Activated CD4-positive, alpha-beta T cell treated with anti-CD3 and anti-CD28 coated beads, Interleukin-2, Interleukin-4, amounts not matched to agents 100 ng/mL and 50 ng/mL, durations not matched to agents 16 hours and 8 hours (primary cell): ENCODE measurements around the gene CEP120.
A peak's percentile ranks its signal among the peaks of the same experiment; 100 is the strongest.
"Not testable (repeated sequence)": the region's sequence is repeated elsewhere in the genome, so short reads cannot be mapped to it uniquely, and the experiment has no call there.

ENCODE experiments used
- DNase-seq: peaks from one replicate; pipeline ENCODE4 v3.0.0-alpha.2; 2020; ENCODE audit warnings: low spot score

The CEP120 gene

DNA sequence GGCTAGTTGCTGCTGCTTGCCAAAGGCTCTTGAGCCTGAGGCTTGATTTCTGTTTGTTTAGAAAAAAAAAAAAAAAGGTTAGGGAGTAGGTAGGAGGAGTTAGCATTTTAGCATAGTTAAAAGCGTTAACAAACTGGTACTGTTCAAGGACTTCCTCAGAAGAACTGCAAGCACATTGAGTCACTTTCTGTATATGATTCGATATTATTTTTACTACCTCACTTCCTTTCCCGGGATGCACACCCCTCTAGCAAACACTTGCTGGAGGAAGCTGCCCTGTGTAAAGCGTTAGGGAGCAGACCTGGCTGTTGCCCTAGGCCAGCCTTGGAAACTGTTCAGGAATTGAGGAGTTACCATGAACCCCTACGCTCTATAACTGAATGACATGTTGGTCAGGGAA lies 15.7 kb upstream of the CEP120 start:
- peak; percentile 51 for DNase-seq

DNA sequence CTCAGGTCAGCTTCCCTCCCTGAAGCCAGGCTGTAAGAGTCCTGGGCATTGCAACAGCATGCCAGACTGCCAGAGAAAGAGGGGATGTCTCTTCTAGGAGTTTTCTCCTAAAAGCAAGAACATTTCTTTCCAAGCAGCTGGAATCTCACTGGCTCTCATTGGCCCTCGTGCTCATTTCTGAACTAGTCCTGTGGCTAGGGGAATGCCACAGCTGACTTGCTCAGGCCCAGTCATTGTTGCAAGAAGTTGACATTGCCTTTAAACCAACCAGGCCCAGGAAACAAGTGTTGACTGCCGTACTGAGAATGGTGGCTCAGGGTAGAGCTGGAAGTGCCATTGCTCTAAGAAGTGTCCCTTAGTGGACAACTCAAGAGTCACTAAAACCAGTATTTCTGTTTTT lies 15.0 kb upstream of the CEP120 start:
- peak; percentile 44 for DNase-seq

DNA sequence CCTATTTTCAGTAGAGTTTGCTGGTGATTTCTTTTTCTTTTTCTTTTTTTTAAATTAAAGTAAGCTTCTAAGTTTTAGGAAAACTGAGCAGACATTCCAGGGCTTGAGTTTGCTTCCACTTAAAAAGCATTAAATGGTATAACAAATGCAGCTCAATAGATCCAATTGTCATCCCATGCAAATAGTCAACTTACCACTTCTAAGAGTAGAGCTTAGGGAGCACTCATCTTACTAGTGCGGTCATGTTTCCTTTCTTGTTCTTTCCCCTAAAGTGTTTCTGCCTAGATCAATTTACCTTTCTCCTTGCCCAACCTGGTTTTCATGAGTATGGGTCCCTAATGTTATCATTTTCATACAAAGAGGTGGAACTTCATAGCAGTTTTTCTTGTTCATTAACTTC lies 13.0 kb upstream of the CEP120 start:
- no peak for DNase-seq

DNA sequence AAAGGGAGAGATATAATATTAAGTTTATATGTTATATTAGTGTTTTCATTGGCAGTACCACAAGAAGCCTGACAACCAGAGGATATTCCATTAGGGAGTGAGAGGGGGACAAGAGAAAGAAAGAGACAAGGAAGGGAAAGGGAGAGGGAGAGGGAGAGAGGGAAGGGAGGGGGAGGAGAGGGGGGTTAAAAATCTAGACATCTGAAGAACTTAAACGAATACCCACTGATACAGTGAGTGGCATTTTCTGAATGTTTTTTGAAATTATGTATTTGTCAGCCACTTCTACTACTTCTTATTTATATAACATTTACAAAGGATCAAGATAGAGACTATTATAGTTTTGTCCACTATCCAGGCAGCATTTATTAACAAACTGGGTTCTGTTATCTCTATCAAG lies 11.6 kb upstream of the CEP120 start:
- DNase-seq, result no peak

DNA sequence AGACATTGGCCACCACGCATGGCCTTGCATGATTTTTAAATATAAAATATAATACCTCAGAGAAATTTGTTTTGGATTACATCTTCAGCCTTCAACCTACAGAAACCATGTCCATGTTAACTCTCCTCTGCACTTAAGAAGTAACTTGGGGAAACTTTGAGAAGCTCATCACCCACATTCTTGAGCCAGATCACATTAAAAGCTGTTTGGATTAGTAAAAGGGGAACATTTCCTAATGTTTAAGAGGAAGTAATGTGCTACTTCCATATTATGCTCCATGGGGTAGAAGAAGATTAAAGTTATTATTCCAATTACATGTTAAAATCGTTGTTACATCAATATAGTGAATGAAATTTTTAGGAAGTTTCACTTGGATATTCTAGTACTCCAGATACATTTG lies 10.4 kb upstream of the CEP120 start:
- no peak for DNase-seq

DNA sequence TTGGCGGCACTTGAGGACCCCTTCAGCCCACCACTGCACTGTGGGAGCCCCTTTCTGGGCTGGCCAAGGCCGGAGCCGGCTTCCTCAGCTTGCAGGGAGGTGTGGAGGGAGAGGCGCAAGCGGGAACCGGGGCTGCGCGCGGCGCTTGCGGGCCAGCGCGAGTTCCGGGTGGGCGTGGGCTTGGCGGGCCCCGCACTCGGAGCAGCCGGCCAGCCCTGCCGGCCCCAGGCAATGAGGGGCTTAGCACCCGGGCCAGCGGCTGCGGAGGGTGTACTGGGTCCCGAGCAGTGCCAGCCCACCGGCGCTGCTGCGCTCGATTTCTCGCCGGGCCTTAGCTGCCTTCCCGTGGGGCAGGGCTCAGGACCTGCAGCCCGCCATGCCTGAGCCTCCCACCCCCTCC lies 7.2 kb upstream of the CEP120 start:
- not testable (repeated sequence) for DNase-seq

DNA sequence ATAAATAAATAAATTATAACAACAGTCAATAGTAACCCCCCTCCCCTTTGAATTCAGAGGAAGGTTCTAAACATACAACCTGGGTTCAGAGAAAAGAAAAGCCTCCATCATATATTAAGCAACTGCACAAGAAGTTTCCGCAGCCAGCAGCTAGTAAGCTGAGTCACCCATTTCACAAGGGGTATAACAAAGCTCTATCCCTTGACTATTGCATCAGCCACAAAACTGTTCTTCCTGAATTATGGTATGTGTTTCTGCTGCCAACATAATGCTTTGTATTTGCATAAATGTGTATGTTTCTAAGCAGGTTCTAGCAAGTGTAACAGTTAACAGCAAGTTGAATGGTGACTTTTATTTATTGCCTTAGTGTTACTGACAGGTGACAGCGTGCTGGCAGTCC lies 6.8 kb upstream of the CEP120 start:
- DNase-seq, result peak; percentile 36

DNA sequence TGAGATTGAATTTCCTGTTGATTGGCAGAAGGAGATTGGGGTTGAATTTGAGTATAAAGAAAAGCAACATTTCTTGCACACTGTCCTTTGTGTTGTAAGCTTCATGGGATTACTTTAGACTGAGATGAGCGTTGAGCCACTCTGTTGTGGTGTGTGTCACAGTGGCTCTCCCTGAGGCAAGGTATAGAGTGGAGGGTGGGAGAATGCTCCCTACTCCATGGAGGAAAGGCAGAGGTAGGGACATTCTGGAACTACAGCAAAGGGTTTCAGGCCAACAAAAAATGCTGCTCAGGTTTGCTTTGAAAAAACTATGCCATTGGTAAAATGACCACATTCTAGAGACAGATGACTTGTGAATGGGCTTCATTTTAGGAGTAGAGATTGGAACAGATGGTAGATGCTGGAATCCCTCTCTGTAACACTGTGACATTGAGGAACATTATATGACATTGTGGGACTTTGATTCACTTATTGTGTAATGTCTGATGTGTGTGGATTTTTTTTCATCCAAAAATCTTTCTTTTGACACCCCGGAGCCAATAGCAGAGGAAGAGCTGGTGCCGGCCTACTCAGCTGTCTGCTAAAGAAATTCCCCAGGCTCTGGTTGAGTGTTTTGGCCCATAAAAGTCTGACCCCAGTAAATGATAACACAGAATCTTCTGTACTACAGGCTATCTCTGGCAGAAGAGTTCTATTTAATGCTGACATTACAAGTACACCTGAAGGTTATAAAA lies 6.2 kb upstream of the CEP120 start:
- no peak for DNase-seq

DNA sequence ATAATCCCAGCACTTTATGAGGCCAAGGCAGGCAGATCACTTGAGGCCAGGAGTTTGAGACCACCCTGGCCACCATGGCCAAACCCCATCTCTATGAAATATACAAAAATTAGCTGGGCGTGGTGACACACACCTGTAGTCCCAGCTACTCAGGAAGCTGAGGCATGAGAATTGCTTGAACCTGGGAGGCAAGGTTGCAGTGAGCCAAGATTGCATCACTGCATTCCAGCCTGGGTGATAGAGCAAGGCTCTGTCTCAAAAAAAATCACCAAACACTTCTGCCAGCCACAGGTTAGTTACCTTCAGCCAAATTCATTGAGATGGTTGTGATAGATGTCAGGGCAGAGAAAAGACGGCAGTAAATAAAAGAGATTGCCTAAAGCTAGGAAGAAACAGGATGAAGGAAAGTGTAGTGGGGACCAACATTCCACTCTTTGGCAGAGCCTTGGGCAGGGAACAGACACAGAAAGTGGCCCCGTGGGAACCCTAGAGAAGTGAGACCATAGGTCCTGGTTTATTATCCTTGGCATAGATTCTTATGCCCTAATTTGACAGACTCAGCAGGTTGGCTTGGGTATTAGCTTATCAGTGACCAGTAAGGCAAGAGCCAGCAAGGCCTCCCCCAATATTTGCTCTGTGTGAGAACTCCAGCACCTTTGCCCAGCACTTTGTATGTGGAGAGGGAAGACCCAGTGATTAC lies 5.5 kb upstream of the CEP120 start:
- DNase-seq, result no peak

DNA sequence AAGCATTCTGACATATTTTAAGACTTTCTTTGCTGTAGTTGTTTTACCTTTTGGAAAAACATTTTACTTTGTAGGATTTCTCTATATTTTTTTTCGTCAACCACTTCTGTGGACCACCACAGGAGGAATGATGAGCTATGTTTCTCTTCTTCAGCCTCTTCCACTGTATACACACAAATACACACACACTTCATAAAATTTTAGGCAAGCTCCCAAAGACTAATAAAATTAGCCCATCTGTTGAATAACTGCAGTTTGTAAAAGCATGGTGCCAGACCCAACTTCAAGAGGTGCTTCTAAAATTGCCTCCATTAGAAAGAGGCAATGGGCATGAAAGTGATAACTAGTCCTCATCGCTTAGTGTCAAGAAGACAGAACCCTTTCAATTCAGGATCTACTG lies 4.1 kb upstream of the CEP120 start:
- DNase-seq, result no peak

DNA sequence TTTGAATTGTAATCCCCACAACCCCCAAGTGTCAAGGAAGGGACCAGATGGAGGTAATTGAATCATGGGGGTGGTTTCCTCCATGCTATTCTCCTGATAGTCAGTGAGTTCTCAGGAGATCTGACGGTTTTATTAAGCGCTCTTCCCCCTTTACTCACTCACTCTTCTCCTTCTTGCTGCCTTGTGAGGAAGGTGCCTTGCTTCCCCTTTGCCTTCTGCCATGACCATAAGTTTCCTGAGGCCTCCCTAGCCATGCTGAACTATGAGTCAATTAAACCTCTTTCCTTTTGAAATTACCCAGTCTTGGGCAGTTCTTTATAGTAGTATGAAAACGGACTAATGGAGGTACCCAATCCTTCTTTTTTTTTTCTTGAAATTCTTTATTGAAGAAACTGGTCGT lies 2.2 kb upstream of the CEP120 start:
- DNase-seq, result no peak

DNA sequence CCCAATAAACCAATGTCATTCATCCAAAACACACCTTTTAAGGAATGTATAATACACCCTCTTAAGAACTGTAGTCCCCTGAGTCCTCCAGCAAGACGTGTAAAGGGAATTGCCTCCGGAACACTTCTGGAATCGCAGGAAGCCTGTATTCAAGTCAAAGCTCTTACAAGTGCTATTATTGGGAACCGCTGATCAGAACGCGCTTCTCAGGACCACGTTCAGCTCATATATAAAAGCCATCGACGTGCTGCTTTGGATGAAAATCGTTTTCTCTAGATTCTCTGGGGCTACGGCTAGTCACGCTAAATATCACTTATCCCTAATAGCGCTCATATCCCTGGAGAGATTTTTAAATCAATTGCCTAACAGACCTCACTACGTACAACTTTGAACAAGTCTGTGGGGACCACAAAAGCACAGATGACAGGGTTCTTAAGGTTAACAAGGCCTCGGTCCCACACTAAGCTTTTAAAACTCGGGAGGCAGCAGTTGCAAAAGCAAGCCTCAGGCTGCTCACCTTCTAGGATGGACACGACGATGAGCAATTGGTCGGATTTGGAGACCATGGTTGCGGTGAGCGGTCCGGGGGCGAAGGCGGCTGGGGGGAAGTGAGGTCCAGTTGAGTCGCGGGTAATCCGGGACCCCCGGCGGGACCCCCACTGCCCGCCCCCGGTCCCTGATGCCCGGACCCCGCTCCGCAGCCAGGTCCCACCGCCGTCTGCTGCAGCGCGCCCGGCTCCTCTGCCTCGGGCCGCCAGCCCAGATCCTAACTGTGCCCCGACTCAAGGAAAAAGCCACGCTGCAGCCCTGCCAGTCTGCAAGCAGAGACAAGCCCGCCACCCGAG lies 548 bp downstream of the CEP120 start:
- DNase-seq, result no peak

DNA sequence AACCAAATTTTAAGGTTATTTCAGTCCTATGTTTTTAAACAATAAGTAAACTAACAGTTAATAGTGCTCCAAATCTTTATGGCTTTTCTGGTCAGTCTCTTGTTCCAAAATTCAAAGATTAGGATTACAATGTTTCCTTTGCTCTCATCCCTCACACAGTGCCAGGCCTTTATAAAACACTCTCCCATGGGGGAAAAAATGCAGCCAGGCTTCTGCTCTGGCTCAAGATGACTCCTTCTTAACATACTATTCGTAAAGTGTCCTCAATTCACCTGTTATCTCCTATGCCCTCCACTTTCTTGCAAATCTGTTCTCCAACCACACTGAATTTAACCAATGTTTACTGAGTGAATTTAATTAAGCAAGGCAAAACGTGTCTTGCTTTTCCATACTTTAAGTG lies 1.4 kb downstream of the CEP120 start:
- DNase-seq, result no peak

DNA sequence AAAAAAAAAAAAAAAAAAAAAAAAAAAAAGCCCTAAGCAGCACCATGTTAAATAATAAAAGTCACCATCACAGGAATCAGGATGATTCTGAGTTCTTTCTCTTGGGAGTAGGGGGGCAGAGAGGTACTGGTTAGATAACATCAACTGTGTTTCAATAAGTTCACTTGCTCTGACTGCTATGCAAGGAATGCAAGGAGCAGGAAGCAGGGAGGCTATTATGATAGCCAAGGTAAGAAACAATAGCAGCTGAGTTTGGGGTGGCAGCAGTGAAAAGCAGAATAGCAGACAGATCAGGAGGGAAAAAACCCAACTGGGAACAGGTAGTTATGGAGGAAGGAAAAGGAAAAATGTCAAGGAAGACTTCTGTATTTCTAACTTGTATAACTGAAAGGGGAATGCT lies 8.2 kb downstream of the CEP120 start:
- DNase-seq, result no peak

DNA sequence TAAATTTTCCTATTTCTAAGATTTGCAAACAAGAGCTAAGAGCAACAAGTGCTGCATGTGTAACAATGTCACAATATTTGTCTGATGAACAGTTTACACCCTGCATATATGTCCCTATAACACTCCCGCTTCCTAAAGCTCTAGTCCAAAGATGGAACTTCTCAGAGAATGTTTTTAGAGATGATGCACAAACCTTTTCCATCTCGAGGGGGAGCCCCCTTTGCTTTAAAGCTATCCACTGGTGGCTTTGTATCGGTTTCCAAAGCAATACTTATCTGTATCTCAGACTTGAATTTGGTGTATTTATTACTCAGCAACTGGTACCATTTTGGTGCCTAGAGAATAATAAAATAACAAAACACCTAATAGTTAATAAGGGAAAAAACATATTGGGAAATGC lies 11.0 kb downstream of the CEP120 start:
- DNase-seq, result no peak

DNA sequence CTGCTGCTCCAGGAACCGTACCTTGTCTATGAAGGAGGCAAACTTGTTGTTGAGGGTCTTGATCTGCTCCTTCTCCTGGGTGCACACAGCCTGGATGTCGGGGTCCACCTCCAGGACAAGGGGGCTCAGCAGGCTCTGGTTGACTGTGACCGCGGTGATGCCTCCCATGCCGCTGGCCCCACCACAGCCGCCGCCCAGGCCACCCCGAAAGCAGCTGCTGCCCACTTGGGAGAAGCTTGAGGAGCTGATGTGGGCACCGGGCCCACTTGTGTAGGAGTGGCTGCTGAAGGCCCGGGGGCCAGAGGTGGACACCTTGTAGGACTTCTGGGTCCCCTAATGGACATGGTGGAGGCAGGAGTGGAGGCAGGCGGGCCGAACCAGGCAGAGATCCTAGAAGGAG lies 21.2 kb downstream of the CEP120 start:
- DNase-seq, result not testable (repeated sequence)

DNA sequence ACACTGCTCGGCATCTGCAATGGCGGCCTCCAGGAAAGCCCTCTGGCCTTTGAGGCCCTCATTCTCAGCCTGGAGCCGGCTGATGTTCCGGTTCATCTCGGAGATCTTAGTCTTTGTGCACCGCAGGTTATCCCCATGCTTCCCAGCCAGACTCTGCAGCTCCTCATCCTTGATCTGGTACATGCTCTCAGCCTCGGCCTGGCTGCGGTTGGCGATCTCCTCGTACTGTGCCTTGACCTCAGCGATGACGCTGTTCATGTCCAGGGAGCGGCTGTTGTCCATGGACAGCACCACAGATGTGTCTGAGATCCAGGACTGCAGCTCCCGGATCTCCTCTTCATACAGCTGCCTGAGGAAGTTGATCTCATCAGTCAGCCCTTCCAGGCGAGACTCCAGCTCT lies 21.9 kb downstream of the CEP120 start:
- no peak for DNase-seq

DNA sequence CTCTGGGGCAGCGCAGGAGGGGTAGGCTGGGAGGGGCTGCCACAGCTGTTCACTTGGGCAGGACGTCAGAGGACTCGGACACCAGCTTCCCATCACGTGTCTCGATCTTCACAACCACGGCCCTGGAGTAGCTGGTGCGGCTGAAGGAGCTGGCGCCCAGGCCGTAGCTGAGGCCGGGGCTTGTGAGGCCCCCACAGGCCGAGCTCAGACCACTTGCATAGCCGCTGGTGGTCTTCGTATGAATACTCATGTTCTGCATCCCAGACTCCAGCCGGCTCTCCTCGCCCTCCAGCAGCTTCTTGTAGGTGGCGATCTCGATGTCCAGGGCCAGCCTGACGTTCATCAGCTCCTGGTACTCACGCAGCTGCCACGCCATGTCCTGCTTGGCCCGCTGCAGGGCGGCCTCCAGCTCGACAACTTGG lies 22.3 kb downstream of the CEP120 start:
- DNase-seq, result not testable (repeated sequence)

DNA sequence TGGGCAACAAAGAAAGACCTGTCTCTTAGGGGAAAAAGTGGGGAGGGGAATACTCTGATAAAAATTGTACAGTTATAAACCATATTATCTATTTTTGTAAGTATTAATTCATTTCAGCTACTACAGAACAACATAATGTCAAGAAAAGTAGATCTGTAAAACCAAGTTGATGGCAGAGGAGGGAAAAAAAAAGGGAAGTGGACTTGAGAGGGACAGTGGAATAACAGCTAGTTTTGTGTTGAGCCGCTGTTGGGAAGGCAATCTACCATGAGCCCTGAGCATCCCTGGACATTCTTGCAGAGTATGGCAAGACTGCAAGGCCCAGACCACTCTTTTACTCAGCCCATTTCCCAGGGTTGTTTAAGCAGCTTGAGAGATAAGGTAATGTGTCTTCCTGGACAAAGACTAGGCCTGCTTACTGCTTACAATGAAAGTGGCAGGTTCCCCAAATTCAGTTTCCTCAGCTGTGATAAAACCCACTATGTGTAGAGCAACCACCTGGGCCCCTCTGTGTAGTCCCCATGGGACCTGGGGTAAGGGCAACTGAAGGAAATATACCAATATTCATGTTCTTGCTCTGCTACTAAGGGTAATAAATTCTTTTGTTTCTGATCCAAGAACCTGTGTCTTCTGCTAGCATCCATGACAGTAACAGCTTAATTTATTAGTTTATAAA lies 25.0 kb downstream of the CEP120 start:
- DNase-seq, result no peak

DNA sequence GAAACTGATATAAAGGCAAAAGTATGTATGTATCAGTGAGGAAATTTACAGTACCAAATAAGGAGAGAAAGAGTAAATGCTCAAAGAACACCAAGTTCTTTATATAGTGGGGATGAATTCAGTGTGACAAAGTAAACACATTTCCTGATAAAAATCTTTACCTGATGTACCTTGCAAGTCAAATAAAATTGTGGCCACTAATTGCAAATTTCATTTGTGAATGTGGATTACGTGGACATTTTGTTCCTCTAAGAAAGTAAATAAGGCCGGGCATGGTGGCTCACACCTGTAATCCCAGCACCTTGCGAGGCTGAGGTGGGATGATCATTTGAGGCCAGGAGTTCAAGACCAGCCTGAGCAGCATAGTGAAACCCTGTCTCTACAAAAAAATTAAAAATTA lies 25.7 kb downstream of the CEP120 start:
- DNase-seq, result no peak

DNA sequence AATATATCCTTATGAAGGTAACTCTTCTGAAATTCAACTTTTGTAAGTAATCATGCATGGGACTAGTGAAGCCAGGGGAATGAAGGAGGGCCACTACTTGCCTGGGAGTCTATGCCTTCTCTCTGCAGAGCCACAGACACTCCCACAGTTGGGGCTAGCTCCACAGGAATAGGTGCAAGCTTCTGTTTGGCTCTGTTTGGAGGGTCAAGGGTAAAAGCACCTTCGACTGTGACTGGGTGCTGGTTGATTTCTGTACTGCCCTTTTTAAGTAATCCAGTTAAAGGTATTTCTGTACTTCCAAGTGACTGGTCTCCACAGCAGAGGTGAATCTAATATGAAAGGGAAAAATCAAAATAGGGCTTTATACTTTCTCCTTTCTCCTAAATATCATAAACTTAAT lies 32.2 kb downstream of the CEP120 start:
- DNase-seq, result no peak

DNA sequence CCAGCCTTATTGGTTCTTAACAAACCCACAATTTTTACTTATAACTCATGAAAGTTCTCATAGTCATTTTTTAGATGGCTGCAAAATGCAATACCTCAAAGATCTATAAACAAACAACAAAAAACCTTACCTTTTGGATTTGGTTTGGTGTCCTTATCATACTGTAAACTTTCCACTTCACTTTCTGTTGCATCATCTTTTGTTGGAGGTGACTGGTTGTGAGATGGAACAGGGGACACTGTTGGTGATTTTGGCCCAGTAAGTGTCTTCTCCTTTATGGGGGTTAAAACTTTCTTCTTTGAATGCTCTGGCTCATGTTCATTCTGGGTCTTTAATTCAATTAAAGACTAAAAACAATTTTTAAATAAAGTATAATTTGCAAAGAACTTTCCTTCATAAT lies 33.4 kb downstream of the CEP120 start:
- no peak for DNase-seq
